Inferior parietal cortex (tissue), 1 donor: ENCODE results near the gene LRP1B.

Experiments used
- DNase-seq: peaks from one replicate; pipeline ENCODE4 v3.0.0-alpha.2; 2016; ENCODE audit errors: extremely low spot score

Gene LRP1B

DNA sequence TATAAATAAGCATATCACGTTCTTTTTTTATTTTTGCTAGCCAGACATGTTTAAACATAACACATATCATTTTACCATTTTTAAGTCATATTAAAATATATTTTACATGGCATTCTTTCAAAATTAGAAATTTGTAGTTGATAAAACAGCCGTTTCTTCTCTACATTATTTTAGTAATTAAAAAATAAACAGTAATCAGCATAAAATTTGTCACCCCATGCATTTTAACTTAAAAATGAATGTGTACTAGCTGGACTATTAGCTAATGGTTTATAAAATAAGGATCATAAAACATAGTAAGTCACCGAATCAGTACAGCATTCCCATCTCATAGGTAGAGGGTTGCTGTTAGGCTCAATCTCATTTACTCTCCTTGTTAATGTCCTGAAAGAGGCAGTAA, 433.8 kb downstream of the LRP1B start:
- no peak for DNase-seq

DNA sequence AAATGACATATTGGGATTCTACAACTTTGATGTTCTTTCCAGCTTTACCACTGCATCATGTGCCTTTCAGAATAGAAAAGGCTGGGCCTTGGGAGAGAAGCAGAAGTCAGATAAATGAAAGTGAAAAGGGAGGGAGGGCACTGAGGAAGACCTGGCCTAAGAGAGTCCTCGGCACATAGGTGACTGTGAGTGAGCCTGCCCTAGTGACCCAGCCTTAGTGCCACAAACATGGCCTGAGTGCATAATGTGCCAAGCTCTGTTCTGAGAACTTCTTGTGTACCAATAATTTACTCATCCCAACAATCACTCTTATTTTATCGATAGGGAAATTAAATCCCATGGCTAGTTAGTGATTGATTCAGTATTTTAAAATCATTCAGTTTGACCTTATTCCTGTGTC, 436.6 kb downstream of the LRP1B start:
- DNase-seq, result no peak

DNA sequence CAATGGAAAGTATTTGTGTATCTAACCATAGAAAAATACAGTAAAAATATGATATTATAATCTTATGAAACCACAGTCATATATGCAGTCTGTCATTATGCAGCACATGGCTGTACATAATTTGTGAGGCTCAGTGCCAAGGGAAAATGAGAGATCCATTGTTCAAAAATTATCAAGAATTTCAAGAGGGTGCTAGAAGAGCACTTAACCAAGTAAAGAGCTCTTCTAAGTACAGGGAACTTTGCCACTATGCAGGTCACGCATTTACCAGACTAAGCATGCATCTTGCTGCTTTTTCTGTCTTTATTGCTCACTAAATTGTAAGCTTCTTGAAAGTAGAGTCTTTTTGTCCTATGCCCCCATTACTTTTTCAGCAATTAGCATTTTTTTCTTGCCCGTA, 438.0 kb downstream of the LRP1B start:
- DNase-seq, result no peak

DNA sequence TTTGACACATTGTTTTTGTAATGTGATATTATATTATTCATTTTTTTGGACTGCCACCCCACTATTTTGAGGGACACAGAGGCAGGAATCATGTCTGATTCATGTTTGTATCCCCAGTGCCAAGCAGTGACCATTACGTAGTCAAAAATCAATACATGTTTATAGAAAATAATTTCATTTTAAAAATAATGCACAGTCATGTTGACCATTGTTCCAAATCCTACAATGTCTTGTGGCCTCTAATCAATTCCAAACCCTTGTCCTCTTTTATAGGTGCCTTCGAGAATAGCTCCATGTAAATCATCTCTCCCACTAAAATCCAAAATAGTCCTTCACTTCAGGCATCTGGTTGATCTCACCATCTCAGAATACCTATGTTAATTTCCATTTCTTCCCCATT, 454.7 kb downstream of the LRP1B start:
- no peak for DNase-seq

DNA sequence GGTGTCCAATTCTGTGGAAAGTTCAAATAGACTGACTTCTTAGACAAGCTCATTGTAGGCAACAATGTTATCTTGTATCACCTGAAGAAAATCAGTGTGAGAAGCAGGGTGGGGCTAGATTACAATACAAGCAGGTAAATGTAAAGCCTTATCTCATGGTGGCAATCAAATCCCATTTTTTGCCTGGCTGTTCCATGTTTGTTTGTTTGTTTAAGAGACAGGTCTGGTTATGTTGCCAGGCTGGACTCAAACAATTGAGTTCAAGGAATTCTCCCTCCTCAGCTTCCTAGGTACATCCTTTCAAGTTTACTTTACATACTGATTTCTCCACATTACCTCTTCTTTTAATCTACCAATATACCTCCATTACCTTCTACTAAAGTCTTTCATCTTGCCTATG, 464.6 kb downstream of the LRP1B start:
- DNase-seq, result no peak

DNA sequence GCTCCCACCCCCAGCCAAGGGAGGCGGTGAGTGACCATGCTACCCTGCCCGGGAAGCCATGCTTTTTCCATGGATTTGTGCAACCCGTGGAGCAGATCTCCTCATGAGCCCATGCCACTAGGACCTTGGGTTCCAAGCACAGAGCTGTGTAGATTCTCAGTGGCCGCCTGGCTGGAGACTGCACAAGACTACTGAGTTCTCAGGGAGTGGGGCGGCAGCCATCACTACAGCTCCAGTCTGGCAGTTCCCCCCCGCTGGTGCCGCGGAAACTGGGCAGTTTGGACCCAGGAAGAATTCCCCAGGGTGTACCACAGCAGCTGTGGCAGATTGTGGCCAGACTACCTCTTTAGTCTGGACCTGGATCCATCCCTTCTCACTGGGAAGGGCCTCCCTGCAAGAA, 470.6 kb downstream of the LRP1B start:
- no peak for DNase-seq

DNA sequence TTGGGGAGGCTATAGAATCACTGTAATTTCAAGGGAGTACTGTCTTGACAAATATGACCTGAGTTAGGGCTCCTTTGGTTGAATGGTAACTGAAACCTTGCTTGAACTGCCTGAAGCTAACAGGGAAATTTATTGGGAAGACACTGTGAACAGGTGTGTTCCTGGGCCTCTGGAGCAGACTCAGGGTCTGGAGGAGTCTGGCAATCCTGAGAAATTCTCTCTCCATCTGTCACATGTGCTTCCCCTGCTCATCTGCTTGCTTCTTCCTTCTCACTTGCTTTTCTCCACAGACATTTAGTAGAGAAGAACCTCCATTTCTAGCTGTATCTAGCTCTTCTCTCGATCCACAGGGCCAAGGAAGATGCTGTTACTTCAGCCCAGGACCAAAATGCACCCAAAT, 476.5 kb downstream of the LRP1B start:
- DNase-seq, result no peak

DNA sequence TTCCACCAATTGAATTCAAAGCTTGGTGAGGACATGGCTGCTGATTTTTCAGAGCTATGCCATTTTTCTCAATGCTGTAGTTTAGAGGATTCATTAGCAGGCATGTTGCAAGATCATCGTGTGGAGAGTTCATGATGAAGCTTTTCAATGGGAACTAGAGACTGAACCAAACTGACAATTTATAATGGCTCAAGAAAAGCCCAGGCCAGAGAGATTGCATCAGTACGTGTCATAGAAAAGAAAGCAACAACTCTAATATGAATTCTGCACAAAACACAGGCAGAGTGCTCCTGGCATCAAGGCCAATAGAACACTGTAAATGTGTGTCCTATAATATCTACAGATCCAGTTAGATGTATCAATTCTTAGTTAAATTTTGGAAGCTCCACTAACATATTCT, 477.6 kb downstream of the LRP1B start:
- no peak for DNase-seq

DNA sequence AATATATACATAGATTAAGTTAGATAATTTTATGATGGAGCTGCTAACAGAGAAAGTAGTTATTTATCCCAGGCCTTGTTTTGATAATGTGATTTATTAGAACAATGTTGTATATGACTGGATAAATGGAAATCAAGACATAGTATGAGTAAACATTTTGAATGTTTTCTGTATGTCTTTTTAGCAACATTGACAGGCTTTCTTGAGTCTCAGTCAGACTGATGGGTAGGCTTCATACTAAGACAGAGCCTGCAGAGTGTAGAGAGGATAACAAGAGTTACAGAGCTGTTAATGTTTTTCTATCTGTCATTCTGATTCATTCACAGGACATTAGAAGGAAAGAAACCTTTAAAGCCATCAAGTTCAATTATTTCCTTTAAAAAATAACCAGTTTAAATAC, 478.5 kb downstream of the LRP1B start:
- no peak for DNase-seq

DNA sequence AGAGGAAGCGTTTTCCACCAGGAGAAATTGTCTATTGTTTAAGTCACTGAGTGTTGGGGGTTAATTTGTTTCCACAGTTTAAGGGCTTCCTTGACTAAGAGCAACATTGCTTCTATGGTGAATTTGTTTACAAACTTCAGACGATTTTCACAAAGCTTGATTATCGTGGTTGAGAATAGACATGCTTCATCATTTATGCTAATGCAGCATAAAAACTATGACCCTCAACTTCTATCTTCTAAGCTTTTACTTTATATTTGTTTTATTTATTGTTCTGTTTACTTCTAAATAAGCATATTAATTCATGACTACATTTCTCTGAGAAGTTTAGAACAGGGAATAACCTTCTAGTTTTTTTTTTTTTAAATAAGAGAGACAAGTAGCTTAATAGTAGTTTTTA, 483.5 kb downstream of the LRP1B start:
- no peak for DNase-seq

DNA sequence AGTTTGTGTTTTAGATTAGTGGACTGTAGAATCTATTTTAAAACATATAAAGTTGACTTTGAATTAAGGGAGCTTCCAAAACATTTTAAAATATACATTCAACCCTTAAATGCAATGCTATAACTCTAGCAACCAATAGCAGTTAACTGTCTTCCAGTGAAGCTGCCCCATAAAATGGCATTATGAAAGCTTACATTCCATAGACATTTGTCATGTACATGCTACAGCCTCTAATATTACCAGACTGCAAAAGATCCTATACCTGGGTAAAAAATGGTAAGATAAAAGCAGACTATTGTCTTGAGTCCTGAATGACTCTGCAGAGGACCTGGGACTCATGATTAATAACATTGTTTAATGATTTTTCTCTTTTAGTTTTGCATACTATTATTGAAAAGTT, 489.4 kb downstream of the LRP1B start:
- DNase-seq, result no peak

DNA sequence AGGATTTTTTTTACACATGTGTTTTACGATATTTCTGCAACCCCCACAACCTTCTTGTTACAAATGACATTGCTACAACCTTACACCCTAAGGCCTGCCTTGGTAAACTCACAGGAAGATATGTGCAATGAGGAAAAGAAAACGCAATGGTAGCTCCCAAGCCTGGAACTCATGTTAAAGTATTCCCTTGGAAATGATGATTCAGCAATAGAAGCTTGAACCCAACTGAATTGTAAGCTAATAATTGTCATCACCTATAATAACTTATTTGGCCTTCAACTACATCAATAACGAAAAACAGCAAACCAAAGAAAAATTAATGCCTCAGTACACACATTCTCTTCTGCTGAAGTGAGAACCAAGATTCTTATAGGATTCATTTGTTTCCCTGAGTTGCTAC, 491.0 kb downstream of the LRP1B start:
- no peak for DNase-seq

DNA sequence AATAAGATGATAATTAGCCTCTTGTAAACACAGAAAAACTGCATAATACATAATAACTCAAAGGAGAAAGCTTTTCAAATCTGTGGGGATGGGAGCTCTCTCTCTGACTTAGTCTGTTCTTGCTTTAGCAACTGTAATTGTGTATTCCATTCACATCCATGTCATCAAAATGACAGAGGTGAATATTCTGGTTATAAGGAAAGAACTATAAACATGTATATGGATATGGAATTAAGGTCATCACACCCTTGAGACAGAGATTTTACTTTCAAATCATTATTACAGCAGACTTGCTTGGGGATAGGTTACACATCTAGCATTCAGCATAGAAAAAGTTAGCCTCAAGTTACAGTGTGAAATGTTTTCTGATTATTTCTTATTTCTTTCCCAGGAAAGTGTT, 497.7 kb downstream of the LRP1B start:
- no peak for DNase-seq

DNA sequence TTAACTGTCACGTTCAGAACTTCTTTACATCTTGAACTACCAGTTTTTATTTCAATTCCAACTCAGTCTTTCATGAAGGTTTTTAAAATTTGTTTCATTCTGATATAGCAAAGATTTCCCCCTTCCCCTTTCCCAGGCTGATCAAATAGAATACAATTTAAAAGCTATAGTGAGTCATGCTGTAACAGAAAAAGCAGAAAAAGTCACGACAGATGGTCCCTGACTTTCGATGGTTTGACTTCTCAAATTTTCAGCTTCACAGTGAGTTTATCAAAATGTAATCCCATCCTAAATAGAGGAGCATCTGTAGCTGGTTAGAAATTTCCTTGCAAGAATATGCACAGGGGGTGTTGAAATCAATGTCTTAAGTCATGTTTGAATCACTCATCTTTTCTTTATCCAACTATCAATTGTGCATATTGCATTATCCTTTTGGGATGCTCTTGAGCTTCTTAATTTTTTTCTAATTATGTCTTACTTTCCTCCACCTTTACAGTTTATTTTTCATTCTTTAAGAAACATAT, 500.3 kb downstream of the LRP1B start:
- DNase-seq, result peak; percentile 25

DNA sequence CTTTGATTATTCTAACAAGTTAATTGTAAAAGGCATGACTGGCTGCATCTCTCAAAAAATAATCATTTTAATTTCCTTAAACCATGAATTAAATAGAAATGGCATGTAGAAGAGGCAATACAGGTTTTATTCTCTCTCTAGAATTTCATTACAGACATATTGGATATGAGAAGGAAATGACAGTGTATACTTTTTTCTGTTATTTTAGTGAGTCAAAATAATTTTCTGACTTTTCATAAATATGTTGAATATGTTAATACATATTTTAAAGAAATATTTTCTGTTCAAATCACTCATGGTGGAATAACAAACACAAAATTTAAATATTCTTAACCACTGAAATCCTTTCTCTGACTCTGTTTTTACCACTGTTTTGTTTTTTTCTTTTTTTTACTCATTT, 510.4 kb downstream of the LRP1B start:
- DNase-seq, result no peak

DNA sequence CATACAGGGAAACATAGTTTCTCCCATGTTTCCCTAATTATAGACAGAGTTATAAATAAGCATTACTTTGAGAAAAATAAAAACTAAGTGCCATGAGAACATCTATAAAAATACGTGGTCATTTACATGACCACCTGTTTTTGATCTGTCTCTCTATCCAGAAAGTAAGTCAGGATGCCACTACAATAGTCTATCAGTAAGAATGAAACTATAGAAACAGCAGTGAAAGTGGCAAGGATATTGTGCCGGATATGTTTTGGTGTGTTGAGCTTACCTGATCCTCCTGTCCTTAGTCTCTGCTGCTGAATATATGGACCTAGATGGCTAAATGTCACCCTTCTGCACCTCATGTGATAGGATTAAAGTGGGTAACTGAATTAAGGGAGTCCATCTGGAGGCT, 512.4 kb downstream of the LRP1B start:
- DNase-seq, result no peak

DNA sequence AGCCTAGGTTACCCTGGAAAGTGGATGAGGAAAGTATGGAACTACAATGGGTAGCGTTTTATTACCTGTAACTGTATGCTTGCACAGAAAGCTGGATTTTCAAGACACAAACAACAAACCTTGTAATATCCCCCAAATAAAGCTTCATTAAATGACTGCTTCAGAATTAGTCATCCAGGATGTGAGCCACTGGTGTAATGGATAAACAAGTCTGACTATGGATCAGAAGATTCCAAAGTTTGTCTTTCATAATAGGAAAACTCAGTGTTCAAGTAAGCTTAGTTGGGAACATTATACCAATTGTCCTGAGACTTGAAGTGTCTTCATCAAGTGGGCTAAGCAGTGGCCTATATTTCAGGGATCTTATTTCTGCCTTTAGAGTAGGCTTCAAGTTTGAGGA, 518.8 kb downstream of the LRP1B start:
- DNase-seq, result no peak

DNA sequence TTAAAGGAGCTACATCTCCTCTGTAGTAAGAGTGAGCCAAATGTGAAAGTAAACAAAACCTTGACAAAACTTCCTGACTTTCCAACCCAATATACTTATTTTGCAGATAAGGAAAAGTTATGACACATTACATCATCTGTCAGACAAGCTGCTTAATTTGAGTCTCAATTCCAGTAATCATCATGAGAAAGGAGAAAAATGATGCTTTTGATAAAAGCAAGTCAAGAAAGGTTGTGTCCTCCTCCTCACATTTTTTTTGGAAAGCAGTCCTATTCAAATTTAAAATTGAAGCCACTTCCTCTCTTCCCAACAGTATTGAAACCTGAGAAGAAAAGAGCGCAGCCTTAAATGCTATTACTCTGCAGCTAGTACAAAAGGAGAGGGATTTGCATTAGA, 519.6 kb downstream of the LRP1B start:
- no peak for DNase-seq

DNA sequence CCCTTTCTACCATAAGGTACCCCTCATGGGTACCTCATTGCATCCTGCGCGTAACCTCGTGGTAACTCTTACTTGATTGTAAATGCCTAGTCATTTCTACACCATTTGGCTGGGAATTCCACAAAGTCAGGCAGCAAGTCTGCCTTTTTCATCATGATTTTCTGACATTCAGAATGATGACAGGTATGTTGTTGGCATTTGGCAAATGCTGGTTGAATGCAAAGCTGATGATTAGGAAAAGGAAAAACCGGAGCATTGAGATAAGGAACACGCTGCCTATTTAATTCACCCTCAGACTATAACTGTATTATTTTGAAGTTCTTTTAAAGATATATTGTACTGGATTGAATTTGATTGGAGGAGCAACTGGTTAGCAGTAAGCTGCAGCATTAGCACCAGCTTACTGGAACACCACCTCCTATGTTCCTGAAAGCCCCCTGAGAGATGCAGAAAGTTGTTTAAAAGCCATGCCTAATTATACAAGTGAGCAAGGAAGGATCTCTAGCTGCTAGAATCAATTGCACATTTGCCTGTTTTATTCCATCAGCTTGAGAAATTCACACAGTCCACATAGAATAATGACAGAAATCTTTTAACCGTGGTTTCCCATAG, 520.1 kb downstream of the LRP1B start:
- no peak for DNase-seq

DNA sequence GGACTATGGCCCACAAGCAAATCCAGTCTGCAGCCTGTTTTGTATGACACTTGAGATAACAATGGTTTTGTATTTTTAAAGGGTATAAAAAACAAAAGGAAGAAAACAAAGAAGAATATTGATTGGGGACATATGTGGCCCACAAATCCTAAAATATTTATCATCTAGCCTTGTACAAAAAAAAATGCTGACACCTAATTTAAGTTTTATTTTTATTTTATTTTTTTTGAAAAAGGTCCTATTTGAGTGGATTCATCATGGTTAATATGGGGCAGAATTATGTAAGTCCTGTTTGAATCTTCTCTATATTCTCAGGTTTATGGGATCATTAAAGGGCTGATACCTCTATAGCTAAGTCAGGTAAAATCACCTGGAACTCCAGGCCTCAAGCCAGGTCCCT, 525.7 kb downstream of the LRP1B start:
- DNase-seq, result no peak

DNA sequence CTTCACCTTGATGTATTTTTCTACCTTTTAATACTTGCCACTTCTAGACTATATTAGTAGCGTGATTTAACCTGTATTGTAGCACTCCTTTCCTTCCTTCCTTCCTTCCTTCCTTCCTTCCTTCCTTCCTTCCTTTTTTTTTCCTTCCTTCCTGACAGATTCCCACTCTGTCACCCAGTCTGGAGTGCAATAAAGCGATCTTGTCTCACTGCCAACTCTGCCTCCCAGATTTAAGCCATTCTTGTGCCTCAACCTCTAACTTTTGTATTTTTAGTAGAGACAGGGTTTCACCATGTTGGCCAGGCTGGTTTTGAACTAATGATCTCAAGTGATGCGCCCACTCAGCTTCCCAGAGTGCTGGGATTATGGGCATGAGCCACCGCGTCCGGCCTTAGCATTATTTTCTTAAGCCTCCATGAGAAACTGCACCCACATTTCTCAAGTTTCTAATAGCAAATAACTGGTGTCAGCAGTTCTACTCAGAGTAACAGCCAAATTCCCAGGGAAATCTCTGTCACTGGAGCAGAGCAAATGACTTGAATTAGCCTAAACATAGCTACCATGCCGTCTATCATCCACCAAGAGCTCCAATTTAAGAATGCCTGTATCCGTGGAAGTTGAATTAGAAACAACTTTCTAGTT, 529.2 kb downstream of the LRP1B start:
- DNase-seq, result no peak

DNA sequence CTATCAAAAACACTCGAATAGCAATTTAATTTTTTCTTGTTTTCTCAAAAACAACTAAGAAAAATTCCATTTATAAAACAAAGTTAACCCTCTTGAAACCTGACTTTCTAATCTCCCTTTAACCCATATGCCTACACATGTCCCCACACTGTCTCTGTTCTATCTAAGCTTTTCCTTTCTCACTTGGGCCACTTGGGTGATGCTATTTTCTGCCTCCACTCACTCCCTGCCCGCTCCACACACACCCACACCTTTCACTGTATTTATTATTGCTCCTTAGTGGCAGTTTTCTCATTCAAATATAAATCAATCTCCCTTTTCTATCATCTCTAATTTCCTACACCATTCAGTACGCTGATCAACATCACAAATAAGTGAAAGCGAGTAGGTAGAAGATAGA, 531.1 kb downstream of the LRP1B start:
- no peak for DNase-seq

DNA sequence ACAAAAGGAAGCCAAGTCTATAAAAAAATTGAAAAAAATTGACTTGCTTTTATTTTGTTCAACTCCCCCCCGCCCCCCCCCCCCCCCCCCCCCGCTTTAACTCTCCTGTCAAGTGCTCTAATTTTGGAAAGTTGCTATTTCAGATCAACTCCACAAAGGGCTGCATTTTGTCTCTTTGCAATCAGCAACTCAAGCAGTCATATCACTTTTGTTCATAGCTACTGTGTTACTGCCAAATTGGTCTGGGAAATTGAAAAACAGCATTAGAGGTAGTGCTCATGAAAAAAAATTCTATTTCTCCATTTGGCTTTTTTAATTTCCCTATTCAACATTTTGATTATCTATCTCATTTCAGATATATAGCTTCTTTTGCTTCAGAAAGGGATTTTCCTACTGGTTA, 531.8 kb downstream of the LRP1B start:
- DNase-seq, result no peak

DNA sequence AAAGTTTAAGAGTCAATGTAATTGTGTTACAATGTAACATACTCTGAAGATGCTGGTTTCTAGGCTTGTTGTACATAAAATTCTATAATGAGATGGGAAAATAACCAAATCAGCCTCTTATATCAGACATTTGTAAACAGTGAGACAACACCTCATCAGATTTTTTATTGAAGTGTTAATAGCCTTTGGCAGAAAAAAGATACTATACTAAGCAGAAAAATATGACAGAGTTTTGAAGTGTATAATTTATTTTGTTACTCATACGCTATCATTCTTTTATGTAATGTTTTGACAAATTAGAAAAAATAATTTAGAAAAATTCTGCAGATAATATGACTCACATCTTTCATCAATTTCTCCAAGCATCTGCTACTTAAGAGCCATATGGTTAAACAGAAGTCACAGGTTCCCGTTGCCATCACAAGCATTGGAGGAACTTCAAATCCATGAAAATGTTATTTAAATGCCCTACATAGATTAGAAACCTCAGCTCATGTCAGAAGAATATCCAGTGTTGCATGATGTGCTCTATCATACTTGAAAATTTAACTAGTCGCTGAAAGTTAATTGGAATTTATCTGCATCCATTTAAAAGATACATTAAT, 535.4 kb downstream of the LRP1B start:
- DNase-seq, result no peak
